CD1c-positive myeloid dendritic cell (primary cell): ENCODE measurements around the gene NFATC4.
A peak's percentile ranks its signal among the peaks of the same experiment; 100 is the strongest.
"Not testable (repeated sequence)": the region's sequence is repeated elsewhere in the genome, so short reads cannot be mapped to it uniquely, and the experiment has no call there.

Experiments
- DNase-seq: peaks from one replicate; pipeline ENCODE4 v3.0.0-alpha.2; 2016; ENCODE audit errors: extremely low spot score

Gene NFATC4

DNA sequence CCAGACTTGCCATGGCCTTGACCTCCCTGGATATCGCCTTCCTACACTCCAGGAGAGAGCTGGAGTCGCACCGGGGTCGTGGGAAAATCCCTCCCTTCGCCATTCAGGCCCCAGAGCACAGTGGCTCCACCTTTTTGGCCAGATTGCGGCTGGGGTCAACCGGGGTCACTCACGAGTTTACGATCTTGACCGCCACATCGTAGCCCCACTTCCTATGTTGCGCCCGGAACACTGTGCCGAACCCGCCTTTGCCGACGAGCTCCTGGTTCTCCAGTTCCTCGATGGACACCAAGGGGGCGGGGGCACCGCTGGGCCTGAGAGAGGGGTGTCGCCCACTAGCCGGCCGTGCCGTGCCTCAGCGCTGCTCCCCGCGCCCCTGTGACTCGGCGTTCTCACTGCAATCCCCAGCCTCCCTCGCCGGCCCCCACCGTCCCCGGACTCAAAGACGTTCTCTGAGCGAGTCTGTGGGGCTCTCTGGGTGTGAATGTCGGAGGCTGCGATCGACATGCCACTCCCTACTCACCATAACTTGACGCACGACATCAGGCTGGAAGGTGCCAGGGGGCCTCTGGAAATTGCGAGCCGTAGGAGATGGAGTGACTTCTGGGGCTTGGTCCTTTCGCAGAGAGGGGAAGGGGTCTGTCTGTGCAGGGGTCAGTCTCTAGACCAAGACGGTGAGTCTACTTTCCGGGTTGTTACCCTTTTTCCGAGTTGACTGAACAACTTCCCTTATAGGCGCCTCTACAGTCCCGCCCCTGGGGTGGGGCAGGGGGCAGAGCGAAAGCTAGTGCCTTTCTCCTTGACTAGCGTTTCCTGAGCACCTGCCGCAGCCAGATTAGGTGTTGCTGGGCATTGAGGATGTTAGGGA is 28.5 kb upstream of the NFATC4 start, which contains the start of gene RIPK3:
RIPK3 (minus strand) TSS at position 708 of the 868 bp plus-strand sequence; CDS start at position 543, 165 bp downstream.
- peak; percentile 70 for DNase-seq

GRCh38 chr14:24340606-24341005 is 27.4 kb upstream of the NFATC4 start:
- no peak for DNase-seq

DNA sequence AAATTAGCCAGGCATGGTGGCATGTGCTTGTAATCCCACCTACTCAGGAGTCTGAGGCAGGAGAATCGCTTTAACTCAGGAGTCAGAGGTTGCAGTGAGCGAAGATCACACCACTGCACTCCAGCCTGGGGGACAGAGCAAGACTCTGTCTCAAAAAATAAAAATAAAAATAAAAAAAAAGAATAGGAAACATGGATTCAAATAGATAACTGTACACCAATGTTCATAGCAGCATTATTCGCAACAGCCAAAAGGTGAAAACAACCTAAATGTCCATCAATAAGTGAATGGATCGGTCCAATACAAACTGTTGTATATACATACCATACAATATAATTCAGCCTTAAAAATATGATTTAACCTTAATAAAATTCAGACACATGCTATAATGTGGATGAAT is 25.1 kb upstream of the NFATC4 start:
- DNase-seq = no peak

DNA sequence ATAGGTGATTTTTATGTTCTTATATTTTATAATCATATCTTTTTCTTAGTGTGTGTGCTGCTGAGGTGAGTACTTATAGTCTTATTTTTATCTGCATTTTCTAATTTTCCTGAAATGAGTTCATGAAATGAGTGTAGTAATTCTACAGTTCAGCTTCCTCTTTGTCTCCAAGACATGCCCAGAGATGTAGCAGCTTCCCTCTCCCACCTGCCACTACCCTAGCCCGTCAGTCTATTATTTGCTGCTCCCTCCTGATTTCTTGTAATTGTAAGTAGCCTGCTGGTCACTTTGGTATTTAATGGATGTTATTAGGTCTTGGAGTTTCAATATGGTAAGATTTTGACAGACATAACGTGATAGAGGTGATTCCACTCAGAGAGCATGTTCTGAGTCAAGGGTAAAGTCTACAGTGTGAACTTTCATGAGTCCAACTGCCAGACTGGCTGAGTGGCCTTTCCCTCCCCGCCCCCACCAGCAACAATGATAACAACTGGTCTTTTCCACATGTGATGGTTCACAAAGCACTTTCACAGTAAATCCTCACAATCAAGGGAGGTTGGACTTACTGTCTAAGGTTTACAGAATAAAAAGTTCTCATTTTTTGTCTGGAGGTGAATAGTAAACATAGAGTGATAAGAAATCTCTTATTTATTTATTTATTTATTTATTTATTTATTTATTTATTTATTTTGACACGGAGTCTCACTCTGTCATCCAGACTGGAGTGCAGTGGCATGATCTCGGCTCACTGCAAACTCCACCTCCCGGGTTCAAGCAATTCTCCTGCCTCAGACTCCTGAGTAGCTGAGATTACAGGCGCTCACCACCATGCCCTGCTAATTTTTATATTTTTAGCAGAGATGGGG is 24.0 kb upstream of the NFATC4 start:
- DNase-seq = no peak

DNA sequence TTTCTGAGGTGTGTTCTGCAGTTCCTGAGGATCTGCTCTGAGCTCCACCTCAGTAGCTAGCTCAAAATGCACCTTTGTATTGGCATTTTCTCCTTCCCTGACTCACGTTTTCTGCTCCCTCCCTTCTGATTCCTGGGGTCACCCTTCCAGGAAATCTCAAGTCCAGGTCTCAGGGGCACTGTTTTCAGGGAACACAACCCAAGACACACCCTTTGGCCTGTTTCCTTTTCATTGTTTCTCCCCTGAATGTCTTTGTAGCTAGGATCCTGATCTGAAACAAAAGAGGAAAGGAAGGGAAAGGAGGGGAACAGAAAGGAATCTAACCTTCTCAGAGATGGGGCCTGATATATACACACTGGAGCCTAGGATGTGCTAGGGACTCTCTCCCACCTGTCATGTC is 20.9 kb upstream of the NFATC4 start:
- DNase-seq = no peak

- no peak for DNase-seq
Measured at GRCh38 chr14:24348186-24348585, 19.8 kb upstream of the NFATC4 start.

DNA sequence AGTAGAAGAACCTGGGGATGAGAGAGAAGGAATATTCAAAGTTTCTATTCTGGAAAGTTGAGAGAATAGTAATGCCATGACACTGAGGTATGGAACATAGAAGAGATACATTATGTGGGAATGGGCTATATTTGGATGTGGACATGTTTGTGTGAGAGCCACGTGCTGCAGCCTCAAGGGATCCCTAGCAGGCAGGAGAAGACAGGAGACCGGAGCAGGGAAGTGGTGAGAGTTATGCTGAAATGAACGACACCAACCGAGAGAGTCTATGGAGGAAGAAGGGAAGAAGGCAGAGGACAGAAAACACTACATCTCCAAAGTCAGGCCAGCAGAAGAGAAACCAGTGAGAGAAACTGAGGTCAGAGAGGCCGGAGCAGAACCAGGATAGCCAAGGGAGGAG is 18.2 kb upstream of the NFATC4 start:
- DNase-seq = no peak

GRCh38 chr14:24351517-24351916 is 16.5 kb upstream of the NFATC4 start:
- DNase-seq = no peak

DNA sequence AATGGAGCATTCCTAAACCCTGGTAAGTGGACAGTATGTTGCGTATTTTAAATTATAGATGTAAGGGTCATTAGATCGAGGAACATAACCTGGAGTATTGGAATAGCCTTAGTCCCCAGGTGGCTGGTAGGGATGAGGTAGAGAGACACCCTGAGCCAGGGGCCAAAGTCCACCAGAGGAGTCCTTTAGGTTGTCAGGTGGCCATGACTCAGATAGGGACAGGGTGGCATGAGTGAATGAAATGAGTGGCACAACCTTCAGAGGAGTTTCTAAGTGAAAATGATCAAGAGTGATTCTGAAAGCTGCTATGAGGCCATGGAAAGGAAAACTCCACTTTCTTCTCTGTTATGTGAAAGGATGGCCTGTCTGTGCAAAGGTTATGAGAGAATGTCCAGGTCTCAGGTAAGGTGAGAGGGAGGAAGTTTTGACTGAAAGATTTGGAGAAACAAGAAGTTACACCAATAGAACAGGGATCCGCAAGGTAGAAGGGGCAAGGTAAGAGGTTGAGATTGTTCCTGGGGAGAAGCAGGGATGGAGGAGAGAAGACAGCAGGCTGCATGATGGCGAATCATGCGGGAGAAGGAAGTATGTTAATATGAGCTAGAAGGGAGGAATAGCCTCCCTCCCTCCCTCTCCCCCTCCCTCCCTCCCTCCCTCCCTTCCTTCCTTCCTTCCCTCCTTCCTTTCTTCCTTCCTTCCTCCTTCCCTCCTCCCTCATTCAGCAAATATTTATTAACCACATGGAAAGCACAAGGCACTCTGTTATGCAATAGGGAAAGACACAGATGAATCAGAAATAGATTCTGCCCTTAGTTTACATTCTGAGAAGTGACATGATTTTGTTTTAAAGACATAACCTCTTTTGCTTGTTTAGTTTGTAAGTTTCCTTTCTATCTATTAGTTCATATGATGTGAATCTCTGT is 14.2 kb upstream of the NFATC4 start:
- DNase-seq = no peak

GRCh38 chr14:24354482-24354825 is 13.5 kb upstream of the NFATC4 start:
- not testable (repeated sequence) for DNase-seq

- no peak for DNase-seq
Measured at GRCh38 chr14:24355009-24355408, 13.0 kb upstream of the NFATC4 start.

GRCh38 chr14:24356208-24356607 is 11.8 kb upstream of the NFATC4 start:
- no peak for DNase-seq

DNA sequence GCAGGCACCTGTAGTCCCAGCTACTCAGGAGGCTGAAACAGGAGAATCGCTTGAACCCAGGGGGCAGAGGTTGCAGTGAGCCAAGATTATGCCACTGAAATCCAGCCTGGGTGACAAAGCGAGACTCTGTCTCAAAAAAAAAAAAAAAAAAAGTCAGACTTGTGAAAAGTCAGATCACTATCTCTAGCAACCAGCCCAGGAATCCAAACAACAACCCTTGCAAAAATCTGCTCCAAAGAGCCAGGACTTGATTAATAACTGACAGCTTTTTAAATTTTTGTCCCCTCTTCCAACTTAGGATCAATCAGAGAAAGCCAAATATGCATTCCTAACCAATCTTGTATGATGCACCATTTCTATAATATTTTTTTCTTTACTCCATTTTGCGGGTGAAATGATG is 7.7 kb upstream of the NFATC4 start:
- DNase-seq = no peak

- DNase-seq = peak; percentile 66
Measured at GRCh38 chr14:24361326-24361725, 6.7 kb upstream of the NFATC4 start.

- no peak for DNase-seq
Measured at GRCh38 chr14:24362241-24362960, 5.6 kb upstream of the NFATC4 start.

DNA sequence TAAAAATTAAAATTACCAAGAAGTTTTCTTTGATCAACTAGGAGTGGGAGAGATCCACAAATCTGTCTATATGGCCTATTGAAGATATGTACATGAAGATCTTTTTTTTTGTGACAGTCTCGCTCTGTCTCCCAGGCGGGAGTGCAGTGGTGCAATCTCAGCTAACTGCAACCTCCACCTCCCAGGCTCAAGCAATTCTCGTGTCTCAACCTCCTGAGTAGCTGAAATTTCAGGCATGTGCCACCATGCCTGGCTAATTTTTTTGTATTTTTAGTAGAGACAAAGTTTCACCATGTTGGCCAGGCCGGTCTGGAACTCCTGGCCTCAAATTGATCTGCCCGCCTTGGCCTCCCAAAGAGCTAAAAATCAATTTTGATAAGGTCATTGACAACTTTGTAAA is 4.6 kb upstream of the NFATC4 start:
- DNase-seq = no peak

DNA sequence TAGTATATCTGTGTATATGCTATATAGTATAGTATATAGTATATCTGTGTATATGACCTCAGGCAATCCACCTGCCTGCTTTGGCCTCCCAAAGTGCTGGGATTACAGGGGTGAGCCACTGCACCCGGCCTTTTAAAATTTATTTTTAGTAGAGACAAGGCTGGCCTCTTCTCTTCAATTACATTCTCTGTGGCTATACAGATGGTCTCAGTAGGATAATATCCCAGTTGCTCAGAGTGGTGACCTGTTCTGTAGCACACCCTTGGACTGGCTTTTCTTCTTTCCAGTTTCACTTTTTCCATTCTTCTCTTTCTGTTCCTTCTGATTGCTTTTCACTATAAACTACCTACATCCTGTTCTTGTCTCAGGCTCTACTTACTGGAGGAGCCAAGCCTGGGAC is 3.1 kb upstream of the NFATC4 start:
- no peak for DNase-seq

- DNase-seq = peak; percentile 69
Measured at GRCh38 chr14:24365600-24366412, 2.2 kb upstream of the NFATC4 start.

GRCh38 chr14:24366413-24366720 is 1.6 kb upstream of the NFATC4 start:
- DNase-seq = no peak

DNA sequence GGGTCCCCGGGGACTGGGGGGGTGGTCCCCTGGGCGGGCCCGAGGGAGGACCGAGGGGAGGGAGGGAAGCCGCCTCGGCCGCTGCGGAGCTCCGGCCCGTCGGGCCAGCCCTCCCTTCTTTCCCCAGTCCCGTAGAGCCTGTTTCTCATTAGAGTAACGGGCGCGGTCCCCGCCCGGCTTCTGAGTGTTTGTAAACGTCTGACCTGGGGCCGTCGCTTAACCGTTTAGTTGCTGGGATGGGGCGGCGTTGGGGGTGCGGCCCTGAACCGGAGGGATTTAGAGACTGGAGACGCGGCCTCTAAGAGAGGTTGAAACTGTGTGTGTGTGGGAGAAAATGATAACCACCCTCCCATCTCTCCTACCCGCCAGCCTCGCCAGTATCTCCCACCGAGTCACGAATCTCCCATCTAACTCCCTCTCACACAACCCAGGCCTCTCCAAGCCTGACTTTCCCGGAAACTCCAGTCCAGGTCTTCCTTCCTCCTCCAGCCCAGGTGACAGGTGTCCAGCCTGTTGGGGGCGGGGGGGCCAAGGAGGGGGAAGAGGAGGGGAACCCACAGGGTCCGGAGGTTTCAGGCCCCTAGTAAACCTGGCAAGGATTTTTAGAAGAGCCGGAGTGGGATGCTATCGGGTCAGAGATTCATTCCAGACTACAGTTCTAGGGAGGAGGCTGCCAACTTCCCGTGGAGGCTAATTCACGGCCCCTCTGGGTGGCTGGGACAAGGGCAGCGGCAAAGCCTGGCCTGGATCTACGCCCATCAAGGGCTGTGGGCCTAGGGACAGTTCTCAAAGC is 1.1 kb upstream of the NFATC4 start:
- no peak for DNase-seq
